ENCODE measurements around the gene NFKB1. TPM values are rescaled to one million over a fixed set of nuclear protein-coding genes. Genes with fewer than 3 reads are reported as not detected.
A peak's percentile ranks its signal among the peaks of the same experiment; 100 is the strongest.

Gene NFKB1
- total and polyA plus RNA-seq, 10 of the 15 experiments (the other 5 are each of a cell fraction or from before 2014, with no cell fraction given): 8.7 to 110 (median 57.3) TPM

- TF ChIP-seq CEBPZ (IDR thresholded peaks at IDR 0.05; ENCODE audit: low read depth, low read length) (no peak), PAX5 (IDR thresholded peaks at IDR 0.05; ENCODE audit: borderline replicate concordance, low read depth, low read length) (no peak), SREBF2 (IDR thresholded peaks at IDR 0.05; ENCODE audit: low read length) (no peak)
- TF ChIP-seq, protein P1, sequence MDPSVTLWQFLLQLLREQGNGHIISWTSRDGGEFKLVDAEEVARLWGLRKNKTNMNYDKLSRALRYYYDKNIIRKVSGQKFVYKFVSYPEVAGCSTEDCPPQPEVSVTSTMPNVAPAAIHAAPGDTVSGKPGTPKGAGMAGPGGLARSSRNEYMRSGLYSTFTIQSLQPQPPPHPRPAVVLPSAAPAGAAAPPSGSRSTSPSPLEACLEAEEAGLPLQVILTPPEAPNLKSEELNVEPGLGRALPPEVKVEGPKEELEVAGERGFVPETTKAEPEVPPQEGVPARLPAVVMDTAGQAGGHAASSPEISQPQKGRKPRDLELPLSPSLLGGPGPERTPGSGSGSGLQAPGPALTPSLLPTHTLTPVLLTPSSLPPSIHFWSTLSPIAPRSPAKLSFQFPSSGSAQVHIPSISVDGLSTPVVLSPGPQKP (IDR thresholded peaks at IDR 0.05; ENCODE audit: low read depth, low read length): no peak
Observed at GRCh38 chr4:102472441-102473013, 28.6 kb upstream of the NFKB1 start (continued).

DNA sequence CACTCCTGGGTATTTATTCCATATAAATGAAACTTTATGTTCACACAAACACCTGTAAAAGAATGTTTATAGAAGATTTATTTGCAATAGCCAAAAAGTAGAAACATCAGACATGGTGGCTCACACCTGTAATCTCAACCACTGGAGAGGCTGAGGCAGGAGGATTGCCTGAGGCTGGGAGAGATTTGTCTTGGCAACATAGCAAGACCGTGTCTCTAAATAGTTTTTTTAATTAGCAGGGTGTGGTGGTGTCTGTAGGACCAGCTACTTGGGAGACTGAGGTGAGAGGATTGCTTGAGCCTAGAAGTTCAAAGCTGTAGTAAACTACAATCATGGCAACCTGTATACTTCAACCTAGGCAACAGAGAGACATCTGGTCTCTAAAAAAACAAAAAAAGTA lies 27.7 kb upstream of the NFKB1 start:
- H2AFZ ChIP-seq (ENCODE audit: control insufficient read depth, low read depth, low read length): no peak overlapping the region
- RAD21 ChIA-PET (ENCODE audit: unreplicated experiment): interaction anchor here (0.8 kb wide), 1 partner anchor 151 kb away, joined by 3 read pairs; no protein-coding TSS in a partner anchor
- H4K20me1 ChIP-seq (ENCODE audit: control insufficient read depth, insufficient read depth): no peaks in the 10 kb centered on the region
- H3K9ac ChIP-seq (ENCODE audit: control insufficient read depth, insufficient read depth, low read length): no peak overlapping the region
- H3K79me2 ChIP-seq (ENCODE audit: control insufficient read depth, insufficient read depth, low read length): no peaks in the 10 kb centered on the region
- no peak overlapping the region for H3K4me2 ChIP-seq (ENCODE audit: control insufficient read depth, insufficient read depth)
- no peaks in the 10 kb centered on the region for H3K36me3 ChIP-seq (ENCODE audit: control insufficient read depth in 2 of 2, insufficient read depth in 2 of 2, low read length in 1 of 2)
- H3K4me1 ChIP-seq (ENCODE audit: control insufficient read depth, insufficient read depth, low read length): no peaks in the 10 kb centered on the region
- H3K9me3 ChIP-seq (replicated peaks; ENCODE audit: control insufficient read depth, insufficient read depth, low read length): no peaks in the 10 kb centered on the region; the same call in 2 of the 3 replicates
- no peak overlapping the region for H3K4me3 ChIP-seq
- in situ Hi-C loops (cut with MboI) (no loop called here), intact Hi-C loops (cut with micrococcal nuclease; ENCODE audit: unreplicated experiment) (no loop called here)
- WGBS (ENCODE audit: insufficient coverage, insufficient replicate concordance, low lambda C conversion rate, missing lambda C conversion rate): 0% methylated on average over 1 of the region's 1 CpG
- no peak for ATAC-seq
- no peak for DNase-seq (ENCODE audit: low read depth, low spot score)
- POLR2A ChIA-PET: interaction anchor here (1.4 kb wide), 1 partner anchor 17 kb away, joined by 3 read pairs; no protein-coding TSS in a partner anchor
- peak; percentile 35 for FAIRE-seq
- SMC1A ChIA-PET (ENCODE audit: uncharacterized antibody, unreplicated experiment): interaction anchor here (0.6 to 1.0 kb wide), 2 partner anchors 13 to 90 kb away, joined by 3 to 5 read pairs; no protein-coding TSS in a partner anchor
- CTCF ChIA-PET: interaction anchor here (1.1 kb wide), 1 partner anchor 147 kb away, joined by 3 read pairs; no protein-coding TSS in a partner anchor
- H3K27ac ChIP-seq (ENCODE audit: control insufficient read depth, insufficient read depth): no peak overlapping the region
- no TSS peak for BruUV-seq (replicated peaks)
- no peaks in the 10 kb centered on the region for H3K27me3 ChIP-seq (replicated peaks in 1 of 2; ENCODE audit: control insufficient read depth in 2 of 2, insufficient read depth in 2 of 2, low read length in 1 of 2)
- no peak for TF ChIP-seq CREB1 (IDR thresholded peaks at IDR 0.05; ENCODE audit: low read depth)
- TF ChIP-seq E2F8 (IDR thresholded peaks at IDR 0.05; ENCODE audit: low read depth, partially characterized antibody): no peak
- TF ChIP-seq ZNF274 (IDR thresholded peaks at IDR 0.05; ENCODE audit: insufficient read depth, insufficient read length): no peak
- TF ChIP-seq SIX5 (IDR thresholded peaks at IDR 0.05; ENCODE audit: low read depth, low read length, severe bottlenecking): no peak
- TF ChIP-seq, protein P2, sequence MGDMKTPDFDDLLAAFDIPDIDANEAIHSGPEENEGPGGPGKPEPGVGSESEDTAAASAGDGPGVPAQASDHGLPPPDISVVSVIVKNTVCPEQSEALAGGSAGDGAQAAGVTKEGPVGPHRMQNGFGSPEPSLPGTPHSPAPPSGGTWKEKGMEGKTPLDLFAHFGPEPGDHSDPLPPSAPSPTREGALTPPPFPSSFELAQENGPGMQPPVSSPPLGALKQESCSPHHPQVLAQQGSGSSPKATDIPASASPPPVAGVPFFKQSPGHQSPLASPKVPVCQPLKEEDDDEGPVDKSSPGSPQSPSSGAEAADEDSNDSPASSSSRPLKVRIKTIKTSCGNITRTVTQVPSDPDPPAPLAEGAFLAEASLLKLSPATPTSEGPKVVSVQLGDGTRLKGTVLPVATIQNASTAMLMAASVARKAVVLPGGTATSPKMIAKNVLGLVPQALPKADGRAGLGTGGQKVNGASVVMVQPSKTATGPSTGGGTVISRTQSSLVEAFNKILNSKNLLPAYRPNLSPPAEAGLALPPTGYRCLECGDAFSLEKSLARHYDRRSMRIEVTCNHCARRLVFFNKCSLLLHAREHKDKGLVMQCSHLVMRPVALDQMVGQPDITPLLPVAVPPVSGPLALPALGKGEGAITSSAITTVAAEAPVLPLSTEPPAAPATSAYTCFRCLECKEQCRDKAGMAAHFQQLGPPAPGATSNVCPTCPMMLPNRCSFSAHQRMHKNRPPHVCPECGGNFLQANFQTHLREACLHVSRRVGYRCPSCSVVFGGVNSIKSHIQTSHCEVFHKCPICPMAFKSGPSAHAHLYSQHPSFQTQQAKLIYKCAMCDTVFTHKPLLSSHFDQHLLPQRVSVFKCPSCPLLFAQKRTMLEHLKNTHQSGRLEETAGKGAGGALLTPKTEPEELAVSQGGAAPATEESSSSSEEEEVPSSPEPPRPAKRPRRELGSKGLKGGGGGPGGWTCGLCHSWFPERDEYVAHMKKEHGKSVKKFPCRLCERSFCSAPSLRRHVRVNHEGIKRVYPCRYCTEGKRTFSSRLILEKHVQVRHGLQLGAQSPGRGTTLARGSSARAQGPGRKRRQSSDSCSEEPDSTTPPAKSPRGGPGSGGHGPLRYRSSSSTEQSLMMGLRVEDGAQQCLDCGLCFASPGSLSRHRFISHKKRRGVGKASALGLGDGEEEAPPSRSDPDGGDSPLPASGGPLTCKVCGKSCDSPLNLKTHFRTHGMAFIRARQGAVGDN (IDR thresholded peaks at IDR 0.05): no peak
